Measurements from ENCODE around the gene NTMT1. TPM values are rescaled to one million over a fixed set of nuclear protein-coding genes. Genes with fewer than 3 reads are reported as not detected.

Gene NTMT1
- total RNA-seq, 4 donors from 2014 or later = 7.0 to 26.0 (median 16.9) TPM

DNA sequence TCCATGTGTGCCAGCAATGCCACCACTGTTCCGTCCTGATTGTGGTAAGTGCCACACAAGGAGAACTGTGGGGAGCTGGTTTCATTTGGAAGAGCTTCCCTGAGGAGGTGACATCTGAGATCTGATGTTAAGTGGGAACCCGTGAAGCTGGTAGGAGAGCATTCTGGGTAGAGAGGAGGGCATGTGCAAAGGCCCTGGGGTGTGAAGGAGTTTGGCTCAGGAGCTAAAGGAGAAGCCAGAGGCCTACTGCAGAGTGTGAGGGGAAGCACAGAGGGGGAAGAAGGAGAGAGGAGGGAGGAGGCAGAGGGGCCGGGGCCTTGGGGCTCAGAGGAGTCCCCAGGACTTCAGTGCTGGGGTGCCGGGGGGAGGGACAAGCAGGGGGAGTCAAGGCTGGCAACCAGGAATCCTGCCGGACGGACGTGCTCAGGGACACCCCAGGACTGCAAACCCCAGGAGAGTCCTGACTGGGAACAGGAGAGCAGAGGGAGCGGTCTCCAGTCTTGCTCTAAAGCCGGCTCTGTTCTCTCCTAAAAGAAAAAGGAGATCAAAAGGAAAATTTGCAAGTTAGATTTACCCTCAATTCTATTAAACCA, 24.8 kb upstream of the NTMT1 start:
- TF ChIP-seq, protein P1, sequence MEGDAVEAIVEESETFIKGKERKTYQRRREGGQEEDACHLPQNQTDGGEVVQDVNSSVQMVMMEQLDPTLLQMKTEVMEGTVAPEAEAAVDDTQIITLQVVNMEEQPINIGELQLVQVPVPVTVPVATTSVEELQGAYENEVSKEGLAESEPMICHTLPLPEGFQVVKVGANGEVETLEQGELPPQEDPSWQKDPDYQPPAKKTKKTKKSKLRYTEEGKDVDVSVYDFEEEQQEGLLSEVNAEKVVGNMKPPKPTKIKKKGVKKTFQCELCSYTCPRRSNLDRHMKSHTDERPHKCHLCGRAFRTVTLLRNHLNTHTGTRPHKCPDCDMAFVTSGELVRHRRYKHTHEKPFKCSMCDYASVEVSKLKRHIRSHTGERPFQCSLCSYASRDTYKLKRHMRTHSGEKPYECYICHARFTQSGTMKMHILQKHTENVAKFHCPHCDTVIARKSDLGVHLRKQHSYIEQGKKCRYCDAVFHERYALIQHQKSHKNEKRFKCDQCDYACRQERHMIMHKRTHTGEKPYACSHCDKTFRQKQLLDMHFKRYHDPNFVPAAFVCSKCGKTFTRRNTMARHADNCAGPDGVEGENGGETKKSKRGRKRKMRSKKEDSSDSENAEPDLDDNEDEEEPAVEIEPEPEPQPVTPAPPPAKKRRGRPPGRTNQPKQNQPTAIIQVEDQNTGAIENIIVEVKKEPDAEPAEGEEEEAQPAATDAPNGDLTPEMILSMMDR (IDR thresholded peaks at IDR 0.05; ENCODE audit: low read depth) = no peak

DNA sequence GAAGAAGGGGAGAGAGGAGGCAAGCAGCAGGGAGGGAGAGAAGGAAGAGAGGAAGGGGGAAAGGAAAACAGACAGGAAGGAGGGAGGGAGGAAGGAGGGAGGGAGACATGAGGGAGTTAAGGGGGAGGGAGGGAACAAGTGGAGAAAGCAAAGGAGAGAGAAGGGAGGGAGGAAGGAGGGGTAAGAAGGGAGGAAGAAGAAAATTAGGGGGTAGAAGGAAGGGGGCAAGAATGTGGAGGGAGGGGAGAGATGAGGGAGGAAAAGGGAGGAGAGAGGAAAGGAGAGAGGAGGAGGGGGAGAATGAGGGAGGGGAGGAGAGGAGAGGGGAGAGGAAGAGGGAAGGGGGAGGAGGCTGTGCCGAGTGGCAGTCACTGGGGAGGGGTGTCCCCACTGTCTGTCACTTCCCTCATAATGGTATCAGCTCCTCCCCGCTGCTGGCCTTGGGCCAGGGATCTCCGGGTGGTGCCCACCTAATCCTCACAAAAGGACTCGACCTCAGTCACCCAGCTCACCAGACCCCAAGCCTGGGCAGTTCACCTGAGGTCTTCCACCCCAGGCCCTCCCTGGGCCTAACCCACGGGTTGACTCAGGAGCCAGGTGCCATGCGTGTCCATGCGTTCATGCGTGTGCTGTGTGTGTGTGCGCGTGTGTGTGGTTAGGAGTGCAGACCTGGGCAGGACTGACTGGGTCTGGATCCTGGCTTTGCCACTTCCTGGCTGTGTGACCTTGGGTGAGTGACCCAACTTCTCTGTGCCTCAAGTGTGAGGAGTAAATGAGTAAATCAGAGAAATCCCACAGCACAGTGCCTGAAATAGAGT, 23.2 kb upstream of the NTMT1 start:
- TF ChIP-seq, protein P1 (IDR thresholded peaks at IDR 0.05; ENCODE audit: low read depth) = no peak

DNA sequence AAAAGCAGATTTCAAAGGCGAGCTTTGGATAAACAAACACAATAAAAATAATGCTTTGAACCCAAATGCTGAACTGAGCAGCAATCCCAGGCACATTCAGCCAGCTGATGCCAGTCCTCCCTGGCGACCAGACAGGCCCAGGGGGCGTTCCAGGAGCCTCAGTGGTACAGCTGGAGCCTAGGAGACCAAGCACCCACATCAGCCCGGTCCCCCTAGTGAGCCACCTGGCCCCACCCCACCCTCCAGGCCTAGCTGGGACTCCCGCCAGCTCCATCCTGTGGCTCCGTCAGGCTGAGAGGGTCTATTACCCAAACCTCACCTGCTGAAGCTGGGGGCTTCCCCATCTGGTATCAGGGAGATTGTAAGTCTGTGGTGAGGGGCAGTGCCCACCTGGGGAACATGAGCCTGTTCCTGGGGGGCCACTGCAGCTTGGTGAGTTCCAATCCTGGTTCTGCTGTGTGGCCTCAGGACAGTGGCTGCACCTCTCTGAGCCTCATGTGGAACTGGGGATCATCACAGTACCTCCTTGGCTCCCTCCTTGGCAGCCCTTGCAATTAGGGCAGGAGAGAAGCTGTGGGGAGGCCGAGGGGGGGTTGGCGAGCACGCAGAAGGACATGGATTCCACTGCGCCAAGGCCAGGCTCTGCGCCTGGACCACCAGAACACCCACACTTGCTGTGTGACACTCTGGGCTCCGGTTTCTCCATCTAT, 21.8 kb upstream of the NTMT1 start:
- TF ChIP-seq, protein P1 (IDR thresholded peaks at IDR 0.05; ENCODE audit: low read depth) = no peak

DNA sequence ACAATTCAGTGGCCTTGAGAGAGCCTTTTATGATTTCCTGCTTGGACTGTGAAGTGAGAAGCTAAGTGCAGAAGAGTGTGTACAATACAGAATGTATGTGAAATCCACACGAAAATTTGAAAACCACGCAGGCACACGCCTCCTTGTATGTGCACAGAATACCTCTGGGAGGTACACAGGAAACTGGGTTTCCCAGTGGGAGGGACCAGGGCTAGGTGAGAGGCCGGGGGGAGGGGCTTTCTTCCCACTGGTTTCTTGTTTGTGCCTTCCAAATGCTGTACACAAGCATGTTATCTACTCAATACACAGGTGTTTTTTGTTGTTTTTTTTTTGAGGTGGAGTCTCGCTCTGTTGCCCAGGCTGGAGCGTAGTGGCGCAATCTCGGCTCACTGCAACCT, 21.2 kb upstream of the NTMT1 start:
- TF ChIP-seq, protein P1 (IDR thresholded peaks at IDR 0.05; ENCODE audit: low read depth) = no peak

DNA sequence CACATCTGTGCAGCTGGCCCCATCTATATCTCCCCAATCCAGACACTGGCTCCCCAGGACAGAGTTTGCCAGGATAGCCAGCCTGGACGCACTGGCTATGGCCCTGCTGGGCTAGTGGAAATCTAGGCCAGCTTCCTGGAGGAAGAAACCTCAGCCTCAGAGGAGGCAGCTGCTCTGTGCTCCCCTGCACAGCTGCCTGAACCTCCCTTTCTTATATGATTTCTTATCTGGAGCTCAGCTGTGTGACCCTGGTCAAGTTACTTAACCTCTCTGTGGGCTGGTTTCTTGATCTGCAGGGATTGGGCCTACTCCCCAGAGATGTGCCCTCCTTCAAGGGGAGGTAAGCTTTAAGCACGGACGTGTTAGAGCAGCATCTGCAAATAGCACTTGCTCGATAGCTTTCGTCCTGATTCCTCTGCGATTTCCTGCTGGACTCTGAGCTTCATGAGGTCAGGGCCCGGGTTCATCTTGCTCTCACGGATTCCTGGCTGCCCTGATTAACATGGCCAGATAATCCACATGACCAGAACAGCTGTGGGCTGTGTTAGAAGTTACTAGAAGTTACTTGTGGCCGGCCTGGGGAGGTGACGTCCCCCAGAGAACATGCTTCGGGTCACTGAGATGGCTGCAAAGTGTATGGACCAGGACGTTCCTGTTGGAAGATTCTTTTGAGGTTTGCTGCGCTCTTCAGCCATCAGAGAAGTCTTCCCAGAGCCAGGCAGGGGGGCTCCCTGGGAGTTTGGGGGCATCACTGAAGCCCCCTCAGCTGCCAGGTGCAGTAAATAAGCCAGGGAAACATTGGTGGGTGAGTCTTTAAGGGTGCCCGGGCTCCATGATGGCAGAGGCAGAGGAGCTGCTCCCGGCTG, 19.6 kb upstream of the NTMT1 start:
- TF ChIP-seq, protein P1 (IDR thresholded peaks at IDR 0.05; ENCODE audit: low read depth) = no peak

DNA sequence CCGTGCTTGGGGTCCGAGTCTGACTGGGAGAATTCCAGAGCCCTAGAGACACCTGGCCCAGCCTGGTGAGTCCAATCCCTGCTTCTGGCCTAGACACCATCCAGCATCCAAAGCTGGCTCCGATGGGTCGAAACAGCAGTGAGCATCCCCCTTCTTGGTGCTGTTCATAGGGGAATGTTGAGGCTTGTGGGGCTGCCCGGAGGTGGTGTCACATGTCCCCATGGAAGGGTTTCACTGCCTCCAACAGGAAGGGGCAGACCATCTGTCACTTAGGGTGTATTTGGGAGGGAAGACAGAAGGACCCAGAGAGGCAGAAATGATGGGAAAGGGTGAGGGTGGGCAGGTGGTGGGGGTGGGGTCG, 19.0 kb upstream of the NTMT1 start:
- TF ChIP-seq, protein P1 (IDR thresholded peaks at IDR 0.05; ENCODE audit: low read depth) = no peak

Data from subcutaneous adipose tissue (tissue), 4 donors.